ENCODE results near the gene GPC2. TPM values are rescaled to one million over a fixed set of nuclear protein-coding genes. Genes with fewer than 3 reads are reported as not detected.
A peak's percentile ranks its signal among the peaks of the same experiment; 100 is the strongest.
"Not testable (repeated sequence)": the region's sequence is repeated elsewhere in the genome, so short reads cannot be mapped to it uniquely, and the experiment has no call there.

The GPC2 gene
- total RNA-seq, 1 donor, result 0.43 TPM

GRCh38 chr7:100153708-100154535 lies 23.3 kb downstream of the GPC2 start:
- DNase-seq (ENCODE audit: low read depth), result no peak
- H3K4me3 ChIP-seq (ENCODE audit: low read depth, low read length), result no peak overlapping the region
- TF ChIP-seq CTCF (IDR thresholded peaks at IDR 0.05; ENCODE audit: insufficient read depth, low read depth, low read length), result no peak

GRCh38 chr7:100152937-100153666 lies 24.1 kb downstream of the GPC2 start:
- TF ChIP-seq CTCF (IDR thresholded peaks at IDR 0.05; ENCODE audit: insufficient read depth, low read depth, low read length), result no peak
- no peak overlapping the region for H3K4me3 ChIP-seq (ENCODE audit: low read depth, low read length)
- no peak for DNase-seq (ENCODE audit: low read depth)

GRCh38 chr7:100152404-100152803 lies 24.8 kb downstream of the GPC2 start:
- DNase-seq (ENCODE audit: low read depth), result no peak
- TF ChIP-seq CTCF (IDR thresholded peaks at IDR 0.05; ENCODE audit: insufficient read depth, low read depth, low read length), result no peak

GRCh38 chr7:100148559-100149328 lies 28.4 kb downstream of the GPC2 start, which contains the start of gene LAMTOR4:
TSS of gene LAMTOR4 (plus strand) at chr7:100148918. CDS start at chr7:100148973, 55 bp downstream.
- TF ChIP-seq CTCF (IDR thresholded peaks at IDR 0.05; ENCODE audit: insufficient read depth, low read depth, low read length), result no peak
- peak within 1 kb of the TSS; percentile 94 for H3K4me3 ChIP-seq (ENCODE audit: low read depth, low read length)
- peak; percentile 99 for DNase-seq (ENCODE audit: low read depth)

More at GRCh38 chr7:100152404-100152803, 24.8 kb downstream of the GPC2 start:
- H3K4me3 ChIP-seq (ENCODE audit: low read depth, low read length), result no peak overlapping the region

- H3K4me3 ChIP-seq (ENCODE audit: low read depth, low read length), result peak overlapping the region; percentile 48
- no peak for TF ChIP-seq CTCF (IDR thresholded peaks at IDR 0.05; ENCODE audit: insufficient read depth, low read depth, low read length)
- DNase-seq (ENCODE audit: low read depth), result no peak
Observed at GRCh38 chr7:100148225-100148558, 29.0 kb downstream of the GPC2 start.

- no peak for DNase-seq (ENCODE audit: low read depth)
- H3K4me3 ChIP-seq (ENCODE audit: low read depth, low read length), result no peak overlapping the region
- TF ChIP-seq CTCF (IDR thresholded peaks at IDR 0.05; ENCODE audit: insufficient read depth, low read depth, low read length), result no peak
Observed at GRCh38 chr7:100147278-100147677, 29.9 kb downstream of the GPC2 start.

GRCh38 chr7:100146350-100146749 lies 30.8 kb downstream of the GPC2 start:
- peak; percentile 75 for DNase-seq (ENCODE audit: low read depth)
- not testable (repeated sequence) for H3K4me3 ChIP-seq (ENCODE audit: low read depth, low read length)

Data from fibroblast of villous mesenchyme (primary cell).